ENCODE results near the gene COA5.

COA5 gene

DNA sequence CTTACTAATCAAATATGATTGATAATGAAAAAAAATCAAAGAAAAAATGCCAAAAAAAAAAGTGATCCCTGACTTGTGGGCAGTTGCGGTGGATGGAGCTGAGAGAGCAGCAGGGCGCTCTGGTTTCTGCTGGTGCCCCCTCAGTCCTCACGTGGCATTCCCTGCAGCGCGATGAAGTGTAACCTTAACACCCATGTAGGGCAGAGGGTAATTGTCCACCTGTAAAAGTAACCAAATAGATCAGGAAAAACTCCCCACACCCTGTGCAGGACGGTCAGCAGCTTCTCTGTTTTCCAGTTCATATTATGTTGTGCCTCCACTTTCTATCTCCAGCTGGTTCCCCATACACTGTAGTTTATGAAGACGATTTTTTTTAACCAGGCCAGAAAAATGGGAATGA is 25.0 kb downstream of the COA5 start:
- Histone ChIP-seq H3K79me2 (ENCODE audit: insufficient read depth, low read length) (no peaks in the 10 kb centered on the region), H3K4me3 (ENCODE audit: insufficient read depth, low read length, poor library complexity, severe bottlenecking) (no peak overlapping the region), H3K27me3 (ENCODE audit: low read length) (no peaks in the 10 kb centered on the region), H3K27ac (ENCODE audit: low read depth, low read length) (no peak overlapping the region), H3K9me2 (replicated peaks; ENCODE audit: insufficient read depth, low read length) (no peaks in the 10 kb centered on the region), H4K20me1 (ENCODE audit: low read depth, low read length) (no peaks in the 10 kb centered on the region), H2AFZ (ENCODE audit: low read depth, low read length, severe bottlenecking) (no peak overlapping the region), H3K9me3 (ENCODE audit: insufficient read depth, low read length) (no peaks in the 10 kb centered on the region), H3K36me3 (ENCODE audit: low read length) (no peaks in the 10 kb centered on the region), H3F3A (ENCODE audit: insufficient read depth) (no peaks in the 10 kb centered on the region), H3K9ac (ENCODE audit: low read length) (no peak overlapping the region), H3K4me2 (ENCODE audit: low read depth, low read length, poor library complexity, severe bottlenecking) (no peak overlapping the region)
- TF ChIP-seq CTCF (IDR thresholded peaks at IDR 0.05; ENCODE audit: insufficient read depth, low read length, poor library complexity, severe bottlenecking) (no peak), EZH2phosphoT487 (conservative IDR thresholded peaks at IDR 0.05; ENCODE audit: low read length) (no peak)

GRCh38 chr2:98582523-98582922 is 25.8 kb downstream of the COA5 start:
- H3K36me3 ChIP-seq (ENCODE audit: low read length), result no peaks in the 10 kb centered on the region
- H3F3A ChIP-seq (ENCODE audit: insufficient read depth), result no peaks in the 10 kb centered on the region
- H3K9me2 ChIP-seq (replicated peaks; ENCODE audit: insufficient read depth, low read length), result no peaks in the 10 kb centered on the region
- H3K4me3 ChIP-seq (ENCODE audit: insufficient read depth, low read length, poor library complexity, severe bottlenecking), result no peak overlapping the region
- H3K27me3 ChIP-seq (ENCODE audit: low read length), result no peaks in the 10 kb centered on the region
- H3K27ac ChIP-seq (ENCODE audit: low read depth, low read length), result no peak overlapping the region
- no peak for TF ChIP-seq CTCF (IDR thresholded peaks at IDR 0.05; ENCODE audit: insufficient read depth, low read length, poor library complexity, severe bottlenecking)
- TF ChIP-seq EZH2phosphoT487 (conservative IDR thresholded peaks at IDR 0.05; ENCODE audit: low read length), result no peak
- no peaks in the 10 kb centered on the region for H4K20me1 ChIP-seq (ENCODE audit: low read depth, low read length)
- H3K79me2 ChIP-seq (ENCODE audit: insufficient read depth, low read length), result no peaks in the 10 kb centered on the region
- H2AFZ ChIP-seq (ENCODE audit: low read depth, low read length, severe bottlenecking), result no peak overlapping the region
- no peak overlapping the region for H3K4me2 ChIP-seq (ENCODE audit: low read depth, low read length, poor library complexity, severe bottlenecking)
- no peak overlapping the region for H3K9ac ChIP-seq (ENCODE audit: low read length)
- no peaks in the 10 kb centered on the region for H3K9me3 ChIP-seq (ENCODE audit: insufficient read depth, low read length)

GRCh38 chr2:98580656-98581284 is 27.5 kb downstream of the COA5 start:
- H3K36me3 ChIP-seq (ENCODE audit: low read length), result no peaks in the 10 kb centered on the region
- H3K4me3 ChIP-seq (ENCODE audit: insufficient read depth, low read length, poor library complexity, severe bottlenecking), result no peak overlapping the region
- no peak overlapping the region for H2AFZ ChIP-seq (ENCODE audit: low read depth, low read length, severe bottlenecking)
- no peaks in the 10 kb centered on the region for H4K20me1 ChIP-seq (ENCODE audit: low read depth, low read length)
- H3K27me3 ChIP-seq (ENCODE audit: low read length), result no peaks in the 10 kb centered on the region
- H3K9ac ChIP-seq (ENCODE audit: low read length), result no peak overlapping the region
- H3K4me2 ChIP-seq (ENCODE audit: low read depth, low read length, poor library complexity, severe bottlenecking), result no peak overlapping the region
- H3F3A ChIP-seq (ENCODE audit: insufficient read depth), result no peaks in the 10 kb centered on the region
- H3K79me2 ChIP-seq (ENCODE audit: insufficient read depth, low read length), result no peaks in the 10 kb centered on the region
- H3K9me2 ChIP-seq (replicated peaks; ENCODE audit: insufficient read depth, low read length), result no peaks in the 10 kb centered on the region
- no peaks in the 10 kb centered on the region for H3K9me3 ChIP-seq (ENCODE audit: insufficient read depth, low read length)
- TF ChIP-seq CTCF (IDR thresholded peaks at IDR 0.05; ENCODE audit: insufficient read depth, low read length, poor library complexity, severe bottlenecking) (no peak), EZH2phosphoT487 (conservative IDR thresholded peaks at IDR 0.05; ENCODE audit: low read length) (no peak)
- no peak overlapping the region for H3K27ac ChIP-seq (ENCODE audit: low read depth, low read length)

All from SU-DHL-6 (cell line).